GM12878 (cell line): ENCODE data around the gene CRTC2. TPM values are rescaled to one million over a fixed set of nuclear protein-coding genes. Genes with fewer than 3 reads are reported as not detected.

ENCODE experiments used
- BRCA1 ChIP-seq: IDR thresholded peaks from 2 replicates; pipeline ENCODE4 v1.6.1; 2011; ENCODE audit warnings: low read depth, low read length, improper control_type of control experiment
- CEBPB ChIP-seq, 2 experiments: fragments of 150-350 bp in 1 of 2; IDR thresholded peaks; 2 replicates each; pipeline ENCODE4 v1.6.1; 2012 to 2014; ENCODE audit warnings: low read depth in 2 of 2, low read length in 2 of 2, borderline replicate concordance in 1 of 2, inconsistent platforms in 1 of 2
- HCFC1 ChIP-seq: fragments of 150-350 bp; IDR thresholded peaks from 2 replicates; pipeline ENCODE4 v1.6.1; 2014; ENCODE audit warnings: low read length
- HDGF ChIP-seq: fragments of 450-650 bp; IDR thresholded peaks from 2 replicates; pipeline ENCODE4 v1.6.1; 2016; ENCODE audit warnings: antibody characterized with exemption
- KDM1A ChIP-seq: fragments of 200-600 bp; sonication (generic); IDR thresholded peaks from 2 replicates; pipeline ENCODE4 v1.6.1; 2016; ENCODE audit warnings: borderline replicate concordance
- MEF2A ChIP-seq: IDR thresholded peaks from 2 replicates; pipeline ENCODE4 v1.6.1; 2011; ENCODE audit warnings: low read depth, mild to moderate bottlenecking, low read length, moderate library complexity; ENCODE audit not compliant: insufficient read depth
- PAX8 ChIP-seq: fragments of 450-650 bp; IDR thresholded peaks from 2 replicates; pipeline ENCODE4 v1.6.1; 2017; ENCODE audit warnings: mild to moderate bottlenecking, moderate library complexity
- RB1 ChIP-seq: fragments of 450-650 bp; formaldehyde crosslinking; IDR thresholded peaks from 2 replicates; pipeline ENCODE4 v1.6.1; 2017; ENCODE audit warnings: mild to moderate bottlenecking, borderline replicate concordance
- RCOR1 ChIP-seq: conservative IDR thresholded peaks from 2 replicates; pipeline ENCODE4 v1.6.1; 2012; ENCODE audit warnings: low read depth, low read length, improper control_type of control experiment
- RFX5 ChIP-seq: IDR thresholded peaks from 2 replicates; pipeline ENCODE4 v1.6.1; 2011; ENCODE audit warnings: low read depth, low read length, improper control_type of control experiment
- RUNX3 ChIP-seq: IDR thresholded peaks from 2 replicates; pipeline ENCODE4 v1.6.1; 2012; ENCODE audit warnings: low read length, inconsistent platforms
- SIX5 ChIP-seq: IDR thresholded peaks from 2 replicates; pipeline ENCODE4 v1.6.1; 2011; ENCODE audit warnings: mild to moderate bottlenecking, low read depth, low read length, moderate library complexity; ENCODE audit not compliant: severe bottlenecking
- SMAD5 ChIP-seq: IDR thresholded peaks from 2 replicates; pipeline ENCODE4 v1.6.1; 2016; ENCODE audit warnings: antibody characterized with exemption, low read depth
- SP1 ChIP-seq: IDR thresholded peaks from one replicate; pipeline ENCODE4 v1.6.1; 2011; ENCODE audit warnings: low read depth, low read length
- SREBF1 ChIP-seq: IDR thresholded peaks from 2 replicates; pipeline ENCODE4 v1.6.1; 2012; ENCODE audit warnings: mild to moderate bottlenecking, low read length
- STAT1 ChIP-seq: fragments of 450-650 bp; conservative IDR thresholded peaks from 2 replicates; pipeline ENCODE4 v1.6.1; 2014; ENCODE audit warnings: antibody characterized with exemption, mild to moderate bottlenecking
- TAF1 ChIP-seq: IDR thresholded peaks from 2 replicates; pipeline ENCODE4 v1.6.1; 2011; ENCODE audit warnings: mild to moderate bottlenecking, low read depth, low read length, borderline replicate concordance
- ZNF24 ChIP-seq: fragments of 450-650 bp; IDR thresholded peaks from 2 replicates; pipeline ENCODE4 v1.6.1; 2017; ENCODE audit warnings: antibody characterized with exemption, mild to moderate bottlenecking
- polyA plus RNA-seq, 11 experiments: library from polyadenylated mRNA; depleted of rRNA in 4 of 11; unstranded in 6 of 11; stranded (reverse) in 5 of 11; fragments of >200 nt; fragmentation: Nextera tagmentation in 4 of 11; fragmentation: Illumina TruSeq in 1 of 11; extraction: Ambion mirVana in 4 of 11; extraction: Trizol in 1 of 11; gene quantifications; 1 replicate in 1 of 11; 2 replicates in 10 of 11; pipeline versions ENCODE4 v1.2.1 to v1.2.3, GENCODE V29; 2011 to 2016; ENCODE audit warnings: inconsistent platforms in 2 of 11, missing spikeins in 2 of 11, low read depth in 1 of 11
- total RNA-seq, 4 experiments: library from RNA; depleted of rRNA in 3 of 4; stranded (reverse); fragments of >200 nt in 3 of 4; fragmentation: Illumina TruSeq in 1 of 4; extraction: Trizol in 1 of 4; gene quantifications; 2 replicates each; pipeline versions ENCODE4 v1.2.1 to v1.2.3, GENCODE V29; 2013 to 2021
- TF ChIP-seq, protein P1 (sequence below): fragments of 450-650 bp; IDR thresholded peaks from 2 replicates; pipeline ENCODE4 v1.6.1; 2016; ENCODE audit warnings: mild to moderate bottlenecking
- TF ChIP-seq, protein P2 (sequence below): fragments of 450-650 bp; IDR thresholded peaks from 2 replicates; pipeline ENCODE4 v1.6.1; 2017; ENCODE audit warnings: mild to moderate bottlenecking
- TF ChIP-seq, protein P3 (sequence below): fragments of 450-650 bp; IDR thresholded peaks from 2 replicates; pipeline ENCODE4 v1.6.1; 2018; ENCODE audit warnings: borderline replicate concordance, mild to moderate bottlenecking; ENCODE audit not compliant: partially characterized antibody

The CRTC2 gene
- total and polyA plus RNA-seq, 10 of the 15 experiments (the other 5 are each of a cell fraction or from before 2014, with no cell fraction given): 5.1 to 57.9 (median 32.7) TPM

DNA sequence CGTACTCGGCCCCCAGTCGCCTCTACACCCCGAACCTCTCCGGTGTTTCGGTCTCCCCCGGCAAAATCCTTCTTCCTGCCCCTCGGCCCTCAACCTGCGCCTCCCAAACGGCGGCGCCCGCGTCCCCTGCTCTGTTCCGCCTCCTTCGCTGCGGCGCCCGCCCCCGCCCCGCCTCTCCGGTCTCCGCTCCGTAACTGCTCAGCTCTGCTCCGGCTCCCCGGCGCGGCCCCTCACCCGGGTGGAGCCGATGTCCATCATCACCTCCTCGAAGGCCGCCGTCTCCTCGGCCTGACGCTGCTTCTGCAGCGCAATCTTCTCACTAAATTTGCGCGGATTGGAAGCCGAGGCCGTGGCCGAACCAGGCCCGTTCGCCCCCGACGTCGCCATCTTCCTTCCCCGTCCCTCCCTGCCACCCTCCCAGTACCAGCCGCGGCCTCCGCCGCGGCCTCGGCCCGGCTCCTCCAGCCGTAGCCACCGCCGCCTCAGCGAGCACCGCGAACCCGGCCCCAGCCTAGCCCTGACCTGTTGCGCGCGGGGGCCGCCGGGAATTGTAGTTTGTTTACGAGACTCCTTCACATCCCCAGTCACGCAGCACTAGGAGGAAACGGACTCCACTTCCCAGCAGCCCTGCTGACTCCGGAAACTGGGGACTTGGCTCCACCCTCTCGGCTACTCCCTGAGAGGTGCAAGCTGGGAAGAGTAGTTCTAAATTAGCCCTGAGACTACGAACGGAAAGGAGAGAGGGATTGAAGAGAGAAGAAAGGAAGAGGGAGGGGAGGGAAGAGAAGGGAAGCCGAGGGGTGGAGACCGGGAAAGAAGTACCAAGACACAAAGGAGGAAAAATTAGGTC lies at the start of gene CRTC2 (continued):
- TF ChIP-seq, protein P1, sequence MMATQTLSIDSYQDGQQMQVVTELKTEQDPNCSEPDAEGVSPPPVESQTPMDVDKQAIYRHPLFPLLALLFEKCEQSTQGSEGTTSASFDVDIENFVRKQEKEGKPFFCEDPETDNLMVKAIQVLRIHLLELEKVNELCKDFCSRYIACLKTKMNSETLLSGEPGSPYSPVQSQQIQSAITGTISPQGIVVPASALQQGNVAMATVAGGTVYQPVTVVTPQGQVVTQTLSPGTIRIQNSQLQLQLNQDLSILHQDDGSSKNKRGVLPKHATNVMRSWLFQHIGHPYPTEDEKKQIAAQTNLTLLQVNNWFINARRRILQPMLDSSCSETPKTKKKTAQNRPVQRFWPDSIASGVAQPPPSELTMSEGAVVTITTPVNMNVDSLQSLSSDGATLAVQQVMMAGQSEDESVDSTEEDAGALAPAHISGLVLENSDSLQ: peak; percentile 36; the same call in 1 of the 2 replicates
- TF ChIP-seq, protein P2, sequence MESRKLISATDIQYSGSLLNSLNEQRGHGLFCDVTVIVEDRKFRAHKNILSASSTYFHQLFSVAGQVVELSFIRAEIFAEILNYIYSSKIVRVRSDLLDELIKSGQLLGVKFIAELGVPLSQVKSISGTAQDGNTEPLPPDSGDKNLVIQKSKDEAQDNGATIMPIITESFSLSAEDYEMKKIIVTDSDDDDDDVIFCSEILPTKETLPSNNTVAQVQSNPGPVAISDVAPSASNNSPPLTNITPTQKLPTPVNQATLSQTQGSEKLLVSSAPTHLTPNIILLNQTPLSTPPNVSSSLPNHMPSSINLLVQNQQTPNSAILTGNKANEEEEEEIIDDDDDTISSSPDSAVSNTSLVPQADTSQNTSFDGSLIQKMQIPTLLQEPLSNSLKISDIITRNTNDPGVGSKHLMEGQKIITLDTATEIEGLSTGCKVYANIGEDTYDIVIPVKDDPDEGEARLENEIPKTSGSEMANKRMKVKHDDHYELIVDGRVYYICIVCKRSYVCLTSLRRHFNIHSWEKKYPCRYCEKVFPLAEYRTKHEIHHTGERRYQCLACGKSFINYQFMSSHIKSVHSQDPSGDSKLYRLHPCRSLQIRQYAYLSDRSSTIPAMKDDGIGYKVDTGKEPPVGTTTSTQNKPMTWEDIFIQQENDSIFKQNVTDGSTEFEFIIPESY: no peak; the same call in 1 of the 2 replicates
- TF ChIP-seq CEBPB (IDR thresholded peaks at IDR 0.05; ENCODE audit: borderline replicate concordance in 1 of 2, low read depth in 2 of 2, low read length in 2 of 2) (no peak), KDM1A (no peak), PAX8 (no peak), RUNX3 (no peak), RFX5 (no peak), RCOR1 (no peak), HDGF (peak; percentile 61; the same call in 1 of the 2 replicates), MEF2A (0 out of 2 replicates have a peak, but pooled peaks have one; percentile 52), SREBF1 (peak; percentile 90), ZNF24 (no peak), TAF1 (no peak; the same call in 1 of the 2 replicates), SIX5 (peak; percentile 100), STAT1 (0 out of 2 replicates have a peak, but pooled peaks have one; percentile 44), HCFC1 (peak; percentile 100), BRCA1 (no peak), SMAD5 (no peak; the same call in 1 of the 2 replicates), RB1 (no peak), SP1 (peak; percentile 67)
- TF ChIP-seq, protein P3, sequence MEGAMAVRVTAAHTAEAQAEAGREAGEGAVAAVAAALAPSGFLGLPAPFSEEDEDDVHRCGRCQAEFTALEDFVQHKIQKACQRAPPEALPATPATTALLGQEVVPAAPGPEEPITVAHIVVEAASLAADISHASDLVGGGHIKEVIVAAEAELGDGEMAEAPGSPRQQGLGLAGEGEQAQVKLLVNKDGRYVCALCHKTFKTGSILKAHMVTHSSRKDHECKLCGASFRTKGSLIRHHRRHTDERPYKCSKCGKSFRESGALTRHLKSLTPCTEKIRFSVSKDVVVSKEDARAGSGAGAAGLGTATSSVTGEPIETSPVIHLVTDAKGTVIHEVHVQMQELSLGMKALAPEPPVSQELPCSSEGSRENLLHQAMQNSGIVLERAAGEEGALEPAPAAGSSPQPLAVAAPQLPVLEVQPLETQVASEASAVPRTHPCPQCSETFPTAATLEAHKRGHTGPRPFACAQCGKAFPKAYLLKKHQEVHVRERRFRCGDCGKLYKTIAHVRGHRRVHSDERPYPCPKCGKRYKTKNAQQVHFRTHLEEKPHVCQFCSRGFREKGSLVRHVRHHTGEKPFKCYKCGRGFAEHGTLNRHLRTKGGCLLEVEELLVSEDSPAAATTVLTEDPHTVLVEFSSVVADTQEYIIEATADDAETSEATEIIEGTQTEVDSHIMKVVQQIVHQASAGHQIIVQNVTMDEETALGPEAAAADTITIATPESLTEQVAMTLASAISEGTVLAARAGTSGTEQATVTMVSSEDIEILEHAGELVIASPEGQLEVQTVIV: peak; percentile 86
